Activated gamma-delta T cell (primary cell): ENCODE data around the gene FLOT2.
A peak's percentile ranks its signal among the peaks of the same experiment; 100 is the strongest.
"Not testable (repeated sequence)": the region's sequence is repeated elsewhere in the genome, so short reads cannot be mapped to it uniquely, and the experiment has no call there.

Experiments
- DNase-seq: peaks from one replicate; lab custom pipeline; 2025; lab: John Stamatoyannopoulos, UW
- total RNA-seq, 2 donors: gene quantifications; one replicate each; lab custom pipeline; 2026; lab: John Stamatoyannopoulos, UW

The FLOT2 gene, protein sequence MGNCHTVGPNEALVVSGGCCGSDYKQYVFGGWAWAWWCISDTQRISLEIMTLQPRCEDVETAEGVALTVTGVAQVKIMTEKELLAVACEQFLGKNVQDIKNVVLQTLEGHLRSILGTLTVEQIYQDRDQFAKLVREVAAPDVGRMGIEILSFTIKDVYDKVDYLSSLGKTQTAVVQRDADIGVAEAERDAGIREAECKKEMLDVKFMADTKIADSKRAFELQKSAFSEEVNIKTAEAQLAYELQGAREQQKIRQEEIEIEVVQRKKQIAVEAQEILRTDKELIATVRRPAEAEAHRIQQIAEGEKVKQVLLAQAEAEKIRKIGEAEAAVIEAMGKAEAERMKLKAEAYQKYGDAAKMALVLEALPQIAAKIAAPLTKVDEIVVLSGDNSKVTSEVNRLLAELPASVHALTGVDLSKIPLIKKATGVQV
- 106 reads per million in 2 donors for total RNA-seq

DNA sequence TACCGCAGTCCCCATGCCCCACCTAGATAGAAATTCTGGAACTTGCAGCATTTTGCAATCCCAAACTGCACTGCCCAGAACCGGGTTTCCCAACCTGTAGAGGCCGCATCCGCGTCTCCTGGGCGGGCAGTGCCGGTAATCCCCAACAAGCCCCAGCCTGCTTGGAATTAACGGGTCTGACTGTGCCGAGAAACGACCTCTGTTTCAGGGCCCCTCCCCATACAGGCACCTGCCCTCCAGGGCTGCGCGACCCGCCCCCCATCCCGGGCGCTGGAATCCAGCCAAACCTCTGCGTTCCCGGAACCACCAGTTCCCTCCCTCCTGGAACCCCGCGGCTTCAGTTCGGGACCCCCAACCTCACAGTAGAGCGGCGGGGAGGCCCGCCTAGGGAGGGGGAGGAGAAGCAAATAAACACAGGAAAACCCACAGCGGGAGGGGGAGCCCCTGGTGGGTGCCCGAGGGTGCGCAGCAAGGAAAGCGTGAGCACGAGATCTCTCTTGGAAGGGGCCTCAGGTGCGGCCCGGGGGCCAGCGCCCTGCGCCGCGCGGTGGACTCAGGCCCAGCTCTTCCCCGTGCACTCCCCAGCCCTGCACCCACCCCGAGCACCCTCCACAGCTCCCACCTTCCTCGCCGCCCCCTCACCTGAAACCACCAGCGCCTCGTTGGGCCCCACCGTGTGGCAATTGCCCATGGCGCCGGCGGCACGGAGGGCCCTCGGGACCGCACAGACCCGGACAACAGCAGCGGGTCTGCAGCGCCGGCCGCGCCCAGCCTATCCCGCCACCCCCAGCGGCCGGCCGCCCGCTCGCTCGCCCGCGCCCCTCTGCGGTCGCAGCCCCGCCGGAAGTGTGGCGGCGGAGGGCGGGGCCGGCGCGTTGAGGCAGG lies at the start of gene FLOT2:
Gene FLOT2 (minus strand): TSS at position 850 of the 885 bp plus-strand sequence. CDS start 159 bp downstream, at position 691.
- peak; percentile 46 for DNase-seq

DNA sequence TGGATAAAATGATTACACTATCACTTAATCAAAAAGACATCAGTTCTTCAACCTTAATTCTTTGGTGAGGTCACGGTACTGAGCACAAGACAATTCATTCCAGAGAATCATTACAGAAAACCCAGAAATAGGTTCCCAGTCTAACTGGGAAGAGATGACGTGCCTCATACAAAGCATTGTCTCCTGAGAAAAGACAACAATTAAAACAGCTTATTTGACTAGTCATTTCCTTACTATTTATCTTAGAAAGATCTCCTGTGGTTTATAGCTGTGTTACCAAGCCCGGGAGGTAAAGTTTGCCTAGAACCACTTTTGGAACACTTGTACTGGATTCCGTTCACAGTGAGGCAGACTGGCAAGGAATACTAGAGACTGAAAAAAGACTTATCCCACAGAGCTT lies 48.7 kb upstream of the FLOT2 start:
- no peak for DNase-seq

DNA sequence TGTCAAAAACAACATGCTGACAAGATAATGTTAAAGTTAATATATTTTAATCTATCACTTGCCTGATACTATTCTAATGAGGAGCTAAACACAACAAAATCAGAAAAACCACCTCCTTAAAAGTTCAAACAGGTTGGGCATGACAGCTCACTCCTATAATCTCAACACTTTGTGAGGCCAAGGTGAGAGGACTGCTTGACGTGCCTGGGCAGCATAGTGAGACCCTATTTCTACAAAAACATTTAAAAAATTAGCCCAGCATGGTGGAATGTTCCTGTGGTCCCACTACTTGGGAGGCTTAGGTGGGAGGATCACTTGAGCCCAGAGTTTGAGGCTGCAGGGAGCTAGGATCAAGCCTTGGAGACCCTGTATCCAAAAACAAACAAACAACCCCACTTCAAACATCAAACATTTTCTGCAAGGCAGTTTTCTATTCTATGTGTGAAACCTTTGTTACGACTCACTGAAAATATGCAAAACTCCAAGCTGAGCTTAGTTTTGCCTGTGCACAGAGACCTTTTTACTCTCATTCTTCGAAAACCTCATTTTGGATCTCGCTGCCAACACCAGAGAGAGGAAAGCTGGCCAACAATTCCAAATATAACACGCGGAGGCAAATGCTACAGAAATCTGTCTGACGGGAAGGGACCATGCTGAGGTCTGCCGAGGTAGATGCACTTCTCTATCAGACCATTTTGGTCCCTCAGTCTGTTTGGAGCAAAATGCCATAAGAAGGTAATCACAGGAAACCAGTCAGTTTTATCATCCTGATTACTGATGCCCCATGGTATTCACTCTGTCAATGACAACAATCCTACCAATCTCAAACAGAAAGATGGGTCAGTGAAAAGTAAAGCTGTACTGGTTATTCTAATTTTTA lies 47.6 kb upstream of the FLOT2 start:
- no peak for DNase-seq

DNA sequence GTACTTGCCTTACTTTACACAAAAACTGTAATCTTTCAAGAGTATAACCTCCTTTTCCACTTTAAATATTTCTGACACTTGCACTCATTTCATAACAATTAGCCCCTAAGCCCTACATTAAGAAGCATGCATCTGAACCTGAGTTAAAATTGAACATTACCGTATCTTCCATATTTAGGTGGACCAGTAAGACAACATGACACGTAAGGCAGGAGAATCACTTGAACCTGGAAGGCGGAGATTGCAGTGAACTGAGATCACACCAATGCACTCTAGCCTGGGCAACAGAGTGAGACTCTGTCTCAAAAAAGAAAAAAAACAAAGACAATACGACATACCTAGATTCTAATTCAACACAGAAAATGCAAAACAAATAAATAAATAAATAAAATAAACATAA lies 46.8 kb upstream of the FLOT2 start:
- no peak for DNase-seq

DNA sequence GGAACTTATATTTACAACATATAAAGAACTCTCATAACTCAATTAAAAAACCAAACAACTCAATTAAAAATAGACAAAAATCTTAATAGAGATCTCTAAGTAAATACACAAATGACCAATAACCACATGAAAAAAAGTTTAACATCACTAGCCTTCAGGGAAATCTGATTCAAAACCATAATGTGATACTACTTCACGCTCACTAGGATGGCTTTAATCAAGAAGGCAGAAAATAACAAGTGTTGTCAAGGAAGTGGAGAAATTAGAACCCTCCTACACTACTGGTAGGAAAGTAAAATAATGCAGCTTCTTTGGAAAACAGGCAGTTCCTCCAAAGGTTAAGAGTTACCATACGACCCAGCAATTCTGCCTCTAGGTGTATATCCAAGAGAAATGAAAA lies 45.4 kb upstream of the FLOT2 start:
- no peak for DNase-seq

DNA sequence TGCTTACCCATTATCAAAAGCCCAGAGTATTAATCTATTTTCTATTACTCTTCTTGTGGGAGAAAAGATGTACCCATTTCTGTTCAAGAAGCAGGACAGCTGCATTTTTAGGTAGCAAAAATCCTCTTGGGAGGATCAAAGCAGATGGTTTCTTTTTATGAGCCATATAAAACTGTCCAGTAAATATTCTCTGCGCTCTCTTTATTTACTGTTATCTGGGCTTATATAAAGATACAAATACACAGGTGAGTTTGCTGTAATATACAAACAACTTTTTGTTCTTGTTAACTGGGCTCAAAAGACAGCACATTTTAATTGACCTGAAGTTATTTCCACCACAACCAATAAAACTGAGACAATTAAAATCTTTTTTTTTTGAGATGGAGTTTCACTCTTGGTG lies 43.7 kb upstream of the FLOT2 start:
- no peak for DNase-seq

DNA sequence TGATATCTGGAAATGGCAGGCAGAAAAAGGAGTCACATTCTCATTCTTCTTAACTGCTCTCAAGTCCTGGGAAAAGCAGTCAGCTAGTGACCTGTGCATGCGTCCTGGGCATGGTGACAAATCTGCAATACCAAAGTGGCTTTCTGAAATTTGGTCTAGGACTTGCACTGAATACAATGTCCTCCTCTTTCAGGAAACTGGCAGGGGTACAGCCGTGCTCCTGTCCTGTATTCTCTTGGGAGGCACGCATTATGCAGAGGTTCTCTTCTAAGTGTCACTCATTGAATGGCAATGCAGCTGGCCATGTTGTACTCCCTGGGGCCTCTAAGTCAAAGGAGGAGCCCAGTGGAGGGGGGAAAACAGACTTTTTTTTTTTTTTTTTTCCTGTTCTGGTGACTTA lies 43.1 kb upstream of the FLOT2 start:
- no peak for DNase-seq

DNA sequence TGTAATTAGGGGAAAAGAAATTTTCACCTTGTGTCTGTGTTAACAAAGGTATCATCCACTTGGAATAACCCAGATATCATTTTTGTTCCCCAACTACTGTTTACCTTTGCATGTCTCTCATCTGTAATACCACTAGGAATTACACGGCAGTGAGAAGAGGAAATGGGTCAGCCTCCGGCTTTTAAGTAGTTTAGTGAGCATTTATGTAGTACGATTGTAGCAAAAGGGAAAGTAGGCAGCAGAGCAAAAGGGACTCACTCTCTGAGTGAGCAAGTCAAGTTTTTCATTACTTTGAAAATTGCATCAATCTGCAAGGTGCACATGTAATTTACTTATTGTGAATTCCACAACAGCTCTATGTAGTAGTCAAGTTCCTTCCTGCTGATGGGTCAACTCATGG lies 42.6 kb upstream of the FLOT2 start:
- no peak for DNase-seq

DNA sequence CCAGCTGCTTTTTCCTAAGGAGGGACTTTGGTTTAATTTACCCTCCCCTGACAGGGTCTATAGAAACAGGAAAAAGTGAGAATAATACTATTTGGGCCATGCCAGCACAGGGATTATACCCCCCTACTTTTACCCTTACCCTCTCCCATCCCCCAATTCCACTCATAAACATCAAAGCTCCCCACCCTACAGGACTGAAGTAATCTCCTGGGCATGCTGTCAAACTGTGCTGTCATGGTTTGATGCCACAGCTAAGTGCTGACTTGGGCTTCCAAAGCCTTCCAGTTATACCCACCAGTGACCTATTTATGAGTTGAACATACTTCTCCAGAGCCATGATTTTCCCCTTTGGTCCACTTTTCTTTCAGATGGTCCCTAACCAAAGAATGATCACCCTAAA lies 41.0 kb upstream of the FLOT2 start:
- no peak for DNase-seq

DNA sequence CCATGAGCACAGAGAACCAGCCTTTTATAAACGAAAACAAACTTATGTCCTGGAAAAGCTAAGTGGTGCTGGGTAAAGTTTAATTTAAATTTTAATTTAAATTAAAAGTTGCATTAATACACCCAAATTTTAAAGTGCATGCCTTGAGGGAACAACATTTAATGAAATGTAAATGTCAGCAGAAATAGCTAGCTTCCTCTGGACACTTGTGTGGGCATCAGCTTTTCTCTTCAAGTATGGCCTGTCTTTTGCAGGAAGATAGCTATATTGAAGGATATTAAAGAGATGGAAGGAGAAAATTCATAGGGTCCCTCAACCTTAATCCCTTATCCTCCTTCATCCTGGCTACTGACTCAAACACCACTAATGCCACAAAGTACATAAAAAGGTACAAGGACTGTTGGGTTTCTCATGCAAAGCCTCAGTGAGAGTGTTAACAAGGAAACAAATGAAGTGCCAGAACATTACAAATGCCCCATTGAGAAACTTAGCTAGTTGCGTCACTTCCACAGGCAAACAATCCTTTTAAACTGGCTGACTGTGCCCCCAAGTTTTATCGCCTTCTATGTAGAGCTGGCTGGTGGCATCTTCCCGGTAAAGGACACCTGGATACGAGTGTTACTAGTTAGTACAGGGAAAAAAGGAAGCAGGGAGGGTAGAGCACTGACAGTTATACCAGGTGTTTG lies 39.7 kb upstream of the FLOT2 start:
- DNase-seq, result no peak

DNA sequence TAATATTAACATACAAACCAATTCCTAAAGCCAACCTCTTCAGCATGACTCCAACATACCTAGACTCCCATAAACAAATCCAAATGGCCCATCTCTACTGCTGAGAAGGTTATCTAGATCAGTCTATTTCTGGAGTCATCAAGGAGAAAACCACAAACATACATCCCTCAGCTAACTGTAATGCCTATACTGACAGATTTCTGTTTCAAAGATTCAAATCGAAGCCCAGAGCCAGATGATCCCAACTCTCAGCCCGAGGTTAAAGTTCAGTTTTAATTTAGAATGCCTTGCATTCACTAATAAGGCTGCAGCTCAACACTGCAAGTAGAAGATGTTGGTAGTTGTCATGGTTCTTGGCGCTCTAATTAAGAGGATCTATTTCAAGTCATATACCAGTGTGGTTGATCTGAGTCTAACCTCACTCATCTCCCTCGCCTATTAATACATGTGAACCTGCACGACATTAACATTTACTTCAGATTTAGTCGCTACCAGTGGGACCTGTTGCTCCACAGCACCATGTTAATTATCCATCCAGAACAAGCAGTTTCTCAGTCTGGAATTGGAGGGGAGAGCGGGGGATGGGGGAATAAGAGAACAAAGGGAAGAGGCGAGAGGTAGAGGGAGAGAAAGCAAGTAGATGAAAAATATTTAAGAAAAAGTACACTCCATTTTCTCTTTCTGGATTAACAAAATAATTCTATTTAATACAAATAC lies 38.4 kb upstream of the FLOT2 start:
- DNase-seq, result no peak

DNA sequence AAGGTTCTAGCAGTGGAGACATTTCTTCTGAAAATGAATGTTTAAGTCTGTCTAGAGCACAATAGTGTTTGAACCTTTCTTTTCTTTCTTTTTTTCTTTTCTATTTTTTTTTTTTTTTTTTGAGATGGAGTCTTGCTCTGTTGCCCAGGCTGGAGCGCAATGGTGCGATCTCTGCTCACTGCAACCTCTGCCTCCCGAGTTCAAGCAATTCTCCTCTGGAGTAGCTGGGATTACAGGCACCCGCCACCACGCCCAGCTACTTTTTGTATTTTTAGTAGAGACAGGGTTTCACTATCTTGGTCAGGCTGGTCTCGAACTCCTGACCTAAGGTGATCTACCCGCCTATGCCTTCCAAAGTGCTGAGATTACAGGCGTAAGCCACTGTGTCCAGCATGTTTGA lies 37.0 kb upstream of the FLOT2 start:
- DNase-seq, result not testable (repeated sequence)

DNA sequence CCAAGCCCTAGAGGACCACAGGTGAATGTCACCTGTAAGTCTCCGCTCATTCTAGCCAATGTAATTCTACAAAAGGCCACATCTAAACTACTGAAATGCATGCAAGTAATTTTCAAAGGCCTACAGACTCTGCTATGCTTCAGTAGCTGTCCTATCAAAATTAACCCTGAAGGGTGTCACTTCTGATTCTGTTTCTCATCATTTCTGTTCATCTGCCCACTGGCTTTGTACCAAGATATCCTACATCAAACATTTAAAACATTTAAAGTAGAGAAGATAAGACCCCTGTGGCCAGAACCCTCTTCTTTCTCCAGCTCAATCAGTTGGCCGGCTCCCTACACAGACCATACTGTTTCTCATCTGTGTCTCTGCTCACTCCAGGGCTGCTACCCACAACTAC lies 32.3 kb upstream of the FLOT2 start:
- DNase-seq, result no peak

DNA sequence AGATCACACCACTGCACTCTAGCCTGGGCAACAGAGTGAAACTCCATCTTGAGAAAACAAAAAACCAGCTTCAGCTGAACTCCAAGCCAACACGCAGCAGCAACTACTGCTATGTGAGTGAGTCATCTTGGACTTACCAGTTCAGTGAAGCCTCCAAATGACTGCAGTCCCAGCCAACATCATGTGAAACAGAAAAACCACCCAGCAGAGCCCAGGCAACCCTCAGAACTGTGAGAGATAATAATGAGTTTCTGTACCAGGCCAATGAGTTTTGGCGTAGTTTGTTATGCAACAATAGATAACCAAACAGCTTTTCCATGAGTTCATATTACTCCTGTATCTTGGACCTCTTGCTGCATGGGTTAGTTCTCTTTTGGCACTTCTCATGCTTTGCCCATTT lies 30.5 kb upstream of the FLOT2 start:
- no peak for DNase-seq

DNA sequence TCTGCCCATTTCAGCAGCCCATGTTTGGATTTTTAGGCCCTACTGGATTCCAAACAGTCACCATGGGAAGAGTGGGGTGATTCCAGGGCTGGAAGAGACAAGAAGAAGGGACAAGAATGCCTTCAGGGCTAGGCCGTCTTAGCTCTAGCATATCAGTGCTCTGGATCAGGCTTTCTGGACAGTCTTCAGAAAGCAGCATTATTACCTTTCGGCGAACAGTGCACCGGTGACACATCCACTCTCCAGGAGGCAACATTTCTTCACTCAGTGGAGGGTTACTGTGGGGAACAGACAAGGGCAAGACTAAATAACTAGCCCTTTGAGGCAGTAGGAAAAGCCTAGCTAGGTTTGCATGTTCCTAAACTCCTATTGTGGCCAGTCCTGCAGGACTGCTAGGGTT lies 29.3 kb upstream of the FLOT2 start:
- DNase-seq, result no peak

DNA sequence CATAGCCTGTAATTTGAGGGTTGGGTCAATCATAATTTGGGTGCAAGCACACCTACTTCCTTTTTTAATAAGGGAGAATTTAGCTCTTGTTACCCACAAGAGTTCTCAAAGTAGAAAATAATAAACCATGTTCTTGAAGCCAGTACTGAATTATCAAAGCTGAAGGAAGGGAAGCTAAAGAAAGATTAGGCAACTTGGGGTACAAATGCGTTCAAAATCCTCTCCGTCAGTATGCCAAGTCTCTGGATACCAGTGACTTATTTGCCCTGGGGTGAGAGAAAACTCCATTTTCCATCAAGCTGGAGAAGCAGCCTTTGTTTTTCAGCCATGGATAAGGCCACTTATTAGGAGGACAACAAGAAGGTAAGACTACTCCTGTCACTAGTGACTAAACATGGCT lies 28.8 kb upstream of the FLOT2 start:
- DNase-seq, result no peak

DNA sequence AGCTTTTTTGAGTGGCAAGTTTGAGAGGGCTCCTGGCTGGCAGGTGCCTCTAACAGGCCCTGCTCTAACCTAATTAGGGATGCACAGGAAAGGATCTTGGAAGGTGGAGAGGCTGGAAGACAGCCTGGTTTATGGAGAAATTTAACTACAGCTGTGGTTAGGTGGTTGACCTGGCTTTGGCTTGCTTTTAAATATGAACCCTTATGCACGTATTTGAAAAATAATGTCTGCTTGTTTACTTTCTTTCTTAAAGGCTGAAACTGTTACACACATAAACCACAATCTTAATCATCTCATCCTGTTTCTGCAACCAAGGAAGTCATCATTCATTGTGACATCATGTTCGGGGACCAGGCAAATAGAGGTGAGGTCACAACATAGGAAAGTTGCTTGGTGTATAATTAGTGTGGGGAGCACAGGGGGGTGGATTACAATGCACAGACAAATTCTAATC lies 28.4 kb upstream of the FLOT2 start:
- DNase-seq, result no peak

DNA sequence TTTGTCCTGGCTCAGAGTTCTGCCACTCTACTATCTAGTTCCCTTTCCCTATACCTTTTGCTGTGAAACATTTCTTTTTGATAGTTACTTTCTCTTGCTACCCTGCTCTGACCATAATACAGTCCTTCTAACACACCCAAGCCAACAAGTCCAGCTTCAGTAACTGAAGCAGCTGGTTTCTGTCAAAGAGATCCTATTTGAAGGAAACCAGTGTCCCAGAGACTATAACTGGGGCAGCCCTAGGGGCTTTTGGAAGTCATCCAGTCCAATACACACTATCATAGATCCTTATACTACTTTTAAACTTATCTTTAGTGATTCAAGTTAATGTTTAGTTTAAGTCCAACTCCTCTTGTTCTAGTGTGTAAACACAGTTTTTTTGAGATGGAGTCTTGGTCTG lies 22.7 kb upstream of the FLOT2 start:
- no peak for DNase-seq

DNA sequence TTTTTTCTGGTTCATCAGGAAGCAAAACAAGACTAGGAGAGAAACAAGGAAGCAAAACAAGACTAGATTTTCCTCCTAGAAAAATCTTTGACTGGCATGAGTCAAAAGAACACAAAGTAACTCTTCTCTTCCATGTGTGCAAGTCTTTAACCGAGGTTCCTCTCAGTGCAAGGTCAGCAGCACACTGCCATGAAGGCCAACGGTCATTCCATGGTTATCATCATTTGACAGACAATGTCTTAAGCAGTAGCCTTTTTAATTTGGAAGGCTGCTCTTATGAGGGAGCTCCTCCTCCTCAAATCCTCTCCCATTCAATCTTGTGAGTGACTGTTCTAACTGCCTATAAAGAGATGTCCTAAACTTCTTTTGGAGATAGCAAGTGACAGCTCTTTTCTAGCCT lies 20.8 kb upstream of the FLOT2 start:
- no peak for DNase-seq

DNA sequence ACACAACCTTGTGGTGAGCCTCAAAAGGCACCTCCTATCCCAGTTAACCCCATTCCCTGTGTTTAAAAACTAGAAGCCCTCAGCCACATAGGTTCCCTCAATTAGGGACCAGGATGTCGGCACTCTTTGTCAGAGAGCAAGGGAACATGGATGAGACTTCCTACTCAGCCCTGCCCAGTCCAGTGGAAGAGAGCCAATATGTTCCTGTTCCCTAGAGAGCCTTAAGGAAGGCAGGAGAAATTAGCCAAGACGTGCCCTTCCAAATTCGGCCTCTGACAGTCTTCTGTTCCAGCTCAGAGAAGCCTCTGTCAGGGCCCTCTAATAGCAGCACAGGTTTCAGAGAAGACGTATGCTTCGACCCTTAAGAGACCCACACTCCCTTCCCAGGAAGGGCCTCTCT lies 19.9 kb upstream of the FLOT2 start:
- DNase-seq, result no peak

DNA sequence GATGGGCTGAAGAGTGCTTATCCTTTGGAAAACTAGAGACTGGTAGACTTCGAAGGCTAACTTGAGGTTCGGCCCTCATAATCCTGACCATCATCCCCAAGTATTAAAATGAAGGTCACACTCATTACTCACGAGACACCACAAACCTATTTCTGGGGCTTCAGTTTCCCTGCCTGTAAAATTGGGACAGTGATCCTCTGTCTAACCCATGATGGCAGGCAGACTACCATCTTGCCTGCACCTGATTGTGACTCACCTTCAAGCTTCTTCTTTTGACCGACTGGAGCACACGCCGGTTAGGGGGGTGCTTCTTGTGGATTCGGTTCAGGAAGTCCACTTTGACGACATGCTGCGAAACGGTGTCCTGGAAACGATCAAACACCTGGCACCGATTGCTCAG lies 19.5 kb upstream of the FLOT2 start:
- no peak for DNase-seq
